Stimulated activated CD4-positive, alpha-beta T cell treated with anti-CD3 and anti-CD28 coated beads, Interleukin-4, amount 100 ng/mL, for 24 hours (primary cell): ENCODE data around the gene NSD2.
"Not testable (repeated sequence)": the region's sequence is repeated elsewhere in the genome, so short reads cannot be mapped to it uniquely, and the experiment has no call there.

Source experiments
- DNase-seq: peaks from one replicate; pipeline ENCODE4 v3.0.0-alpha.2; 2020

Gene NSD2

DNA sequence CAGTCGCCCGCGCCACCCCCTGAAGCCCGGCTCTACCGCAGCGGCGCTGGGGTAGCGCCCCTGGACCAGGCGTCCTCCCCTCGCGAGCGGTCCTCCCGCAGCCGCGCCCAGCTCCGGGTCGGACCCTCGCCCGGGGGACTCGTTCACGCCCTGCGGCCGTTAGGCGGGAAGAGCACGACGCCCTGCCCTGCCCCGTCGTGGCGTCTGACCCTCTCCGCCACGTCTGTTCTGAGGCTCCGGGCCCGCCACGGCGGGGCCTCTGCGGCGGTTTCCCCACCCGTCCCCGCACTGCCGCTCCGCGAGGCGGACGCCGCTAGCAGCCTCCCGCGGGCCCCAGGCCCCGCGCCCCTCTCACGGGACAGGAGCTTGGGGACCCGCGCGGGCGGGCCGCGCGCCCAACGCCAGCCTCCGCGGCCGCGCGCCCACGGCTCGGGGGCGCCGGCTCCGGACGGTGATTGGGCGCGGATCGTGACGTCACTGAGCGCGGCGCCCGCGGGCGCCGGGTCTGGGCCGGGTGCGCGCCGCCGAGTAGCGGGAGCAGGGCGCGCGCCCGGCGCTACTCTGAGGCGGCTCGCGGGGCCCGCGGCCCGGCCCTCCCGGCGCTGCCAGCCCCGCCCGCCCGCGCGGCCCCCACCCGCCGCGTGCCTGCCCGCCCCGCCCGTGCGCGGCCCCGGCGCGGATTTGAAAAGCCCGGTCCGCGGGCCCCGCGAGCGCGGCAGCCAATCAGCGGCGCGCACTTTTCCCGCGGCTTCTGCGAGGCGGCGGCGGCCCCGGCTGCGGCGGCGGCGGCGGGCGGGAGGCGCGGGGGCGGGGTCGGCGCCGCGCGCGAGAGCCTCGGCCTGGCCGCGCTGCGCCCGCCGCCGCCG lies at the start of gene NSD2:
Gene NSD2 (plus strand): TSS at position 816 of the 866 bp plus-strand sequence. CDS start 29,262 bp downstream, outside the sequence.
- peak; percentile 89 for DNase-seq

DNA sequence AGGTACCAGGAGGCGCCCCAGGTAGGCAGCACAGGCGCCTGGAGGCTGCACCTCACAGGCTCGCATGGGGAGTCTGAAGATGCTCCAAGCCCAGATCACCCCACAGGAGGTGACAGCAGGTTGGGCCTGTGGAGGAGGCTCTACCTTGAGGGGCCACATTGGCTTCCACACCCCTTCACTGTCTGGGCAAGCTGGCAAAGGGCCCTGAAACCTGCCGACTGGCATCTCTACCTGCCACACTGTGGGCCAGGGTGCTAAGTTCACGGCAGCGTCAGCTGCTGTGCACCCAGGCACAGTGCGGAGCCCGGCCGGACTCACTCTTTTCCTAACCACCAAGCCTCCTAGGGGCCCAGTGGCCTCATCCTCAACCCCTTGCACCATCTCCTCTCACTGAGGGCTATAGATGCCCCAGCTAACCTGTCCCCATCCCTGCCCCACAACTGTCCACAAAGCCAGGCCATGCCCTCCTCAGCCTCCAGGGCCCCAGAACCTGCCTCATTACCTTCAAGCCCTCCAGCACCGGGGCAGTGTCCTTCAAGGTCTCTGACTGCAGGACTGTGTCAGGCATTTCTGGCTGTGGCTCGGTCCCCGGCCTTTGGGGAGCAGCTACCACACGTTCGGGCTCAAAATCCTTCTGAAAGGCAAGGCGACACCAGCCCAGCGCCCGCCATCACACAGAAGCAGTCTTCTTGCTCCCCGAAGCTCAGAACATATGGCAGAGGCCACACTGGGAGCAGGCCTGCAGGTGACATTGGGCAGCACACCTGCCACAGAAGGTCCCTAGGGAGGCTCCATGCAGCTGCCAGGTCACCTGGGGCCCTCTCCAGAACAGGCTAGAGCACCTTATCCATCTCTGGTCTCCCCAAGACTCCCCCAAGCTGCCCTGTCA lies 49.3 kb upstream of the NSD2 start:
- no peak for DNase-seq

DNA sequence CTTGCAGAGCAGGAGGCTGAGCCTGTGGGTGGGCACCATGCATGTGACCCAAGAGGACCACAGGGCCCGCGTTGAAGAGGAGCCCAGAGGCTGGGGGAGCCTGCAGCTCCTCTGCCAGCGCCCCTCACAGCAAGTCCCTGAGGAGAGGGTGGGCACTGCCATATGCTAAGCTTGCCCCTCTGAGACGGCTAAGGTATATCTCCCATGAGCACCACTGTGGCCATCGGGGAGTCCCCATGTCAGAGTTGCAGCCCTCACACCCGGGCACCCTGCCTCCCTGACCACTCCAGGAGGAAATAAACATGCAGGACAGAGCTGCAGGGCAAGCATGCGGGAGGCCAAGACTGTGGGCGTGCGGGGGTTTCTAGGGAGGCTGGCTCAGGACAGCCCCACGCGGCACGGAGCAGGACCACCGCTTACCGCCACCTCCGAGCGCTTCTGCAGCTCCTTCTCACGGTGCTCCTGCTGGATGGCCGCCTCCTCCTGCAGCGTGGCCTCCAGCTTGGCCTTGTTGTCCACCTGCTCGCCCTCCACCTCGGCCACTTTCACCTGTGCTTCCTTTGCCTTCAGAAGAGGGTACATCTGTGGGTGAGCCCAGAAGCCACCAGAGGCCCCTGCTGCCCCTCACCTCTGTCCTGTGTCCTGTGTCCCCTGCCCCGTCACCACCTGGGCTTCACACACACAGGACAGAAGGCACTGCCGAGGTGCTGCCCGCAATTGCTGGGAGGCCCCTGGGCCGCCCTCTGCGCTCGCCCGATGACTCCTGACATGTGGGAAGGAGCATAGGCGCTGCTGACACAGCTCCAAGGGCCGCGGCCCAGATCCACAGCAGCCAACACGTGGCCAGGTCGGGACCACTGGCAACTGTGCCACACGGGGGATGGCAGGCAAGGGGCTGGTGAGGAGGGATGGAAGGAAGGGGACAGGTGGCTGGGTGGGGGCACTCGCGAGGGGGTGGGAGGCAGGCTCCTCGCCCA lies 48.3 kb upstream of the NSD2 start:
- no peak for DNase-seq

DNA sequence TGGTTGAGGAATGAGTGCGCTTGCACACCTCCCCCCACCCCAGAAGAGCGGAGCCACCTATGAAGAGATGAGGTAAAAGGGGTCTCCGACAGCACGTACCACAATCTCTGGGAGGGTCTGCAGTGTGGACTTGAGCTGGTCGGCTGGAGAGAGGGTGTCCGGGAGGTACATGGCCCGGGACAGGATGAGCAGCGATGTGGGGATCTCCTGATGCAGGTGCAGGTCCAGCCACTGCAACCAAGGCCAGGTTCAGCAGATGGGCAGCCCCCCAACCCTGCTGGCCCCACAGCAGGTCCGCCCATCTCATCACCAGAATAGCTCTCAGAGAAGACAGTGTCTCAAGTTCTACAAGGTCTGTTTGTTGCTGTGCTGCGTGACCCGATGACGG lies 47.7 kb upstream of the NSD2 start:
- DNase-seq, result no peak

DNA sequence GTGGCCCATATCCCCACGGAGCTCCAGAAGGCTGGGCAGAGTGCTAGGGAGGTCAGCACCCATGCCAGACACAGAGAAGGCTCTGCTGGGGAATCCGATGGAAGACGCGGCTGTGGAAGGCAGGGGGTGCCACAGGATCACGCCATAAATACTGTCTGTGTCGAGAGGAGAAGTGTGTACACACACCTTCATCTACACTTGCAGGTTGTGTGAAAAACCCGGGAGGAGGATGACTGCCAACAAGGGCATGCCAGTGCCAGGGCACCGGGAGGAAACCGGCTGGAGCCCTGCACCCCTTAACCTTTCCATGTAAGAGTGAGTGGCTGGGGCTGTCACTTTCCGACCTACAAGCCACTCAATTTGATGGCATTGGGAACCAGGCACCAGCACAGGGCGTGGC lies 46.4 kb upstream of the NSD2 start:
- no peak for DNase-seq

DNA sequence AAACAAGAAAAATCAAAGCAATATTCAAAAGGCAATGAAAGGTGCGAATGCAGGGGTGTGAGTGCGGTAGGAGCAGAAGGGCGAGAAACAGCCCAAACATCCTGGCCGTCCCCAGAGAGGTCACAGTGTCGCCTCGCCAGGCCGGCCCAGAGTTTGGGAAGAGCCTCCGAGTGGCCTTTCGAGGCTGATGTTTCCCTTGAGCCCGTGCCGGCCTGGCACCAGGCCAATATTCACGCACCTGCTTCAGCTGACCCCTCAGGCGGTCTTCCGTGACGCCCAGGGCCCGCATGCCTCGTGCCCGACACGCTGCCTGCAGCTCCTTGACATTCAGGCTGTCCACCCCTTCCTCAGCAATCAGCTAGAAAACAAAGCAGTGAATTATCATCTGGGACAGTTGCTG lies 45.9 kb upstream of the NSD2 start:
- DNase-seq, result no peak

DNA sequence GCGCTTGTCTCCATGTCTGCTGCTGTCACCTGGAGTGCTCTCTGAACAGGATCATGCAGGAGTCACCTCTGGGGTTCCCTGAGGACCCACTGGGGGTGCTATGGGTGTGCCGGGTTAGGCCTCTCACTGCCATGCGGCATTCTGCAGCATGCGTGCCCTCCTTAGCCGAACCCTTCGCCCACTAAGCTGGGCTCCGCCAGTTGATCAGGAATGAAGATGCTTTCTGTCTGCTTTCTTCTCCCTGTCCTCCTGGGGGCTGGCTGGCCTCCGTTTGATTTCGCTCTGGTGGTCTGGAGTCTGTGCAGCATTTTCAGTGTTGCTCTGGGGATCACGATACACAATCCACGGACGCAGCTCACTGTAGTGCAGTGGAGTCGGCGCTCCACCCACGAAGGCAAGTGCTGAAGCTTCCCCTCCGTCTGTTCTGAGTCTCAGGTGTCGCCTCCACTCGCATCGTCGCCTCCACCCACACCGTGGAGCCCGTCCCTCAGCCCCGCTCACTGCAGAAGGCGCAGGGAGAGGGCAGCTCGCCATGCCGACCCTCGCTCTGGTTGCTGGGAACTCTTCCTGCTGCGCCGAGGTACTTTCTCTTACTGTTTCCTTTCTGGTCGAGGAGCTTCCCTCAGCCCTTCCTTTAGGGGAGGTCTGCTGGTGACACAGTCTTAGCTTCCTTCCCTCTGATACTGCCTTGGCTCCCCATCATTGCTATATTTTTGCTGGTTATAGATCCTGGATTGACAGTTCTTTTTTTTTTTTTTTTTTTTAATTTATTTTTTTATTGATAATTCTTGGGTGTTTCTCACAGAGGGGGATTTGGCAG lies 44.5 kb upstream of the NSD2 start:
- DNase-seq, result no peak

DNA sequence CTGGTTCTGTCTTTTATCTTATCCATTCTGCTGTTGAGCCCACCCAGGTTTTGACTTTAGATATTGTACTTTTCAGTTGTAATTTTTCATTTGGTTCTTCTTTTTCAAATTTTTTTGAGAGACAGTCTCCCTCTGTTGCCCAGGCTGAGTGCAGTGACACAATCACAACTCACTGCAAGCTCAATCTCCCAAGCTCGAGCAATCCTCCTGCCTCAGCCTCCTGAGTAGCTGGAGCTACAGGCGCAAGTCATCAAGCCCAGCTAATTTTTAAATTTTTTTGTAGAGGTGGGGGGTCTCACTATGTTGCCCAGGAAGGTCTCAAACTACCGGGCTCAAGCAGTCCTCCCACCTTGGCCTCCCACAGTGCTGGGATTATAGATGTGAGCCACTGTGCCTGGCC lies 41.0 kb upstream of the NSD2 start:
- no peak for DNase-seq

DNA sequence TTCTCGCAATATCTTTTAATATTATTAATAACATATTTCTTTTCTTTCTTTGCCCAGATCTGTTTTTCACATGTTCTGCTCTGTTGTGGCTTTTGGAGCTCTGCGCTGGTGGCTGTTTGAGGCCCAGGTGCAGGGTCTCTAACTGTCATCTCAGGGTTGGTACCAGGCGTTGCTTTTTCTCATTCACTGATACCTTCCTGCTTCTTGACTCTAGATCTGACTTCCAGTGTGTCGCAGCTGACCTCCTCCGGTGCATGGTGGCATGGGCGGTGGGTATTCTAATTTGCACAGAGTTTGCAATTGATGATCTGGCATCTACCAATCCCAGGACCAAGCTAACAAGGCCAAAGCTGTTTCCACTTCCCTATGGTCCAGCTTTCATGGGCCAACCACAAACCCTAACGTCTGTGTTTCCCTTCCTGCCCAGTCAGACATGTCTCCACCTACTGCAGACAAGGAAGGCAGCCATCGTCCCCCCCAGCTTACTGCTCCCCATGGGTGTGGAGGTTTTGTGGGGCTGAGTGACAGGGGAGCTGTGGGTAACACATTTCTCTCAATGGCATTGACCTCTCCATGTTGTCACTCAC lies 40.5 kb upstream of the NSD2 start:
- DNase-seq, result no peak

GRCh38 chr4:1831331-1831730 lies 39.9 kb upstream of the NSD2 start:
- no peak for DNase-seq

DNA sequence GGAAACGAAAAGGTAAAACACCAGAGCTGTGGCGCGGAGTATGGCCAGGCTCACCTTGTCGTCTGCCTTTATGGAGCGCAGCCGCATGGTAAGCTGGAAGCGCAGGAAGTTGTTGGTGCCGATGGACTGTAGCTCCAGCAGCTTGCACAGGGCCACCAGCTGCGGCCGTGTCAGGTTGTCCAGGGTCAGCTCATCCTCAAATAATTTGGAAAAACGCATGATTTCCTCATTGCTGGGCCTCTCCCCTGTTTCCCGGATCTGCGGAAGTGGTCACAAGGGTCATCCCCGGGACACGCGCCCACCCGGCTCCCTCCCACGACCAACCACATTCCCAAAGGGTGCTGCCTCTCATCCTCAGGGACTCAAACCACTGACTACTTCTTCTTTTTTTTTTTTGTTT lies 38.5 kb upstream of the NSD2 start:
- no peak for DNase-seq

DNA sequence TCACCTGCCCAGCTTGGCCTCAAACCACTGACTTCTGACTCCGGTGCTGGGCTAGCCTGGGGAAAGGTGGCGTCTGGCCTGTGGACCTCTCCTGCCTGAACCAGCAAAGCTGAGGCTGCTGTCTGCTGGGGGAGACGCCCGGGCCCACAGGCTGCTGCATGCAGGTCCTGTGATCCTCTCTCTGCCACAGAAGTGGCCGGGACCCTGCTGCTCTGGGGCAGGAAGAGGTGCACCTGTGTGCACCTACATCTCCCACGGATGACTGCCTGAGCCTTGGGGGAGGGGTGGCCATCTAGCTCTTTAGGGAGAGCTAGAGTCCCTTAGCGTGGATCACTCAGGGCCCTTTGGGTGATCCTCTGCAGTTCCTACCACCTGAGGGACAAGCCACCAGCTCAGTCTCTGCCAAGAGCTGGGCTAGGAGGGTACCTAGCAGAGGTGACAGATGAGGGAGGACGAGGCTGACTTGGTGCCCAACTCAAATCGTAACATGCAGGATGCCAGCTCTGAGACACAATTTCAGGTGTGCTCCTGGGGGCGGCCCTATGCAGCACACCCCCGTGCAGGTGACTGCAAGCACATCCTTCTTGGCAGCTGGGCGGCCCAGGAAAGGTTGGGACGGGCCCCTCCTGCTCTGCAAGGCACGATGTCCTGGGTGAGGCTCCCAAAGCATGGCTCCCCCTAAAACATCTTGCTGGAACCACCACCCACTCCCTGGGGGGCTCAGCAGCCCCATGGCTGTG lies 37.7 kb upstream of the NSD2 start:
- DNase-seq, result no peak

- no peak for DNase-seq
Measured at GRCh38 chr4:1834047-1834775, 37.0 kb upstream of the NSD2 start.

- DNase-seq, result not testable (repeated sequence)
Measured at GRCh38 chr4:1835836-1836235, 35.4 kb upstream of the NSD2 start.

GRCh38 chr4:1836650-1837049 lies 34.5 kb upstream of the NSD2 start:
- DNase-seq, result no peak

DNA sequence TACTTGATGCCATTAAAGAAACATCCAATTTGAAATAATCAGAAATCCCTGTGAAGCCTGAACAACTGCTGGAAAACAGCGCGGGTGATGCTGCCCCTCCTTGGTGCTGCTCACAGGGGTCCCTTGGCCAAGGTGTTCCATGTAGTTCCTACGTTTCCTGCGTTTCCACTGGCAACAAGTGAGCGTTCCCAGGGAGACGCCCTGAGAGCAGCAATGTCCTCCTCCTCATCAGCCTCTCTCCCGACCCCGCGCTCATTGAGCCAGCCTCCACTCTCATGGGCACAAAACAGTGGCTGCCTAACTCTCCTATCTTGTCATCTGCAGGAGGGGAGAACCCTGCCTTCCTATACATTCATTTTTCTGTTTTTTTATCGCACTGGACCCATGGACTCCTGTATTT lies 34.1 kb upstream of the NSD2 start:
- no peak for DNase-seq

GRCh38 chr4:1839282-1839681 lies 31.9 kb upstream of the NSD2 start:
- DNase-seq, result no peak

DNA sequence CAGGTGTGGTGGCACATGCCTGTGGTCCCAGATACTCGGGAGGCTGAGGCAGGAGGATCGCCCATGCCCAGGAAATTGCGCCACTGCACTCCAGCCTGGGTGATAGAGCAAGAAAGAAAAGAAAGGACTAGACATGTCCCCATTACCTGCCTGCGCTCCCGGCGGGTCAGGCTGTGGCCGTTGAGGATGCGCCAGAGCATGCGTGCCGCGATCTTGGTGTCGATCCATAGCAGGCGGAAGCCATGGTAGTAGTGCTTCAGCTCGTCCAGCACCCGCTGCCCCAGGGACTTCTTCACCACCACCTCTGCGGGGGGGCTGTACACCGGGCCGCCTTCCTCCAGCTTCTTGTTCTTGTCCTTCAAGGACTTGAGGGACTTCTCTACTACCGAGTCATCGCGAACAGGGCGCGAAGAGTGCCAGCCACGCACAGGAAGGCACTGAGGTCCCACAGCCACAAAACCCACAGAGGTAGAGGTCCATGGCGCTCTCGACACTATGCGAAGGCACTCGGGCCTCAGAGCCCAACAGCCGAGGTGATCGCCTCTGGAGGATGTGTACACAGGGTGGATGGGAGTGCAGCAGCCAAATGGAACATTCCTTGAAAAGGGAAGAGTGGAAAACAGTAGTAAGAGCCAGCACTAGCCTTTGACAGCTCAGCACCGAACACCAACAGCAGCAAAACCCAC lies 29.8 kb upstream of the NSD2 start:
- no peak for DNase-seq

DNA sequence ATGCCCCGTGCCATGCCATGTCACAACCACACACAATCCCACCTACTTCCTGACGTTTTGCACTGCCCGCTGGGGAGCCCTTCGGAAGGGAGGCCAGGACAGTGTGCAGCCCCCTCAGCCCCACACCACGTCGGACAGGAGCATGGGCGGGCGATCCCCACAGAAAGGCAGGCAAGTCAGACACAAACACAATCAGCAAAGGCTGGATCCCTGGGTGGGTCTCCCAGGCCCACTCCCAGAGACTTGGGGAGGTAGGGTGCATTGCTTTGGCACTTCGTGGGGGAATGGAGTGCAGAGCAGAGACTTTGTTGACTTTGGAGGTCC lies 29.3 kb upstream of the NSD2 start:
- DNase-seq, result no peak
